ENCODE data around the gene MORN5.
A peak's percentile ranks its signal among the peaks of the same experiment; 100 is the strongest.

The MORN5 gene

GRCh38 chr9:122131401-122132001 is 28.2 kb upstream of the MORN5 start:
- Histone ChIP-seq H3K4me1 (no peaks in the 10 kb centered on the region), H3K4me2 (ENCODE audit: low read length) (no peak overlapping the region), H3K4me3 (ENCODE audit: low read depth, low read length) (no peak overlapping the region), H2AFZ (peak overlapping the region; percentile 28), H3K9ac (no peak overlapping the region), H3K36me3 (ENCODE audit: control insufficient read depth, insufficient read depth, low read length) (no peaks in the 10 kb centered on the region), H3K79me2 (no peaks in the 10 kb centered on the region), H3K27ac (no peak overlapping the region), H3K9me3 (ENCODE audit: control insufficient read depth, low read length) (no peaks in the 10 kb centered on the region), H3K27me3 (ENCODE audit: control insufficient read depth, insufficient read depth, low read length) (no peaks in the 10 kb centered on the region)
- TF ChIP-seq, protein P1, sequence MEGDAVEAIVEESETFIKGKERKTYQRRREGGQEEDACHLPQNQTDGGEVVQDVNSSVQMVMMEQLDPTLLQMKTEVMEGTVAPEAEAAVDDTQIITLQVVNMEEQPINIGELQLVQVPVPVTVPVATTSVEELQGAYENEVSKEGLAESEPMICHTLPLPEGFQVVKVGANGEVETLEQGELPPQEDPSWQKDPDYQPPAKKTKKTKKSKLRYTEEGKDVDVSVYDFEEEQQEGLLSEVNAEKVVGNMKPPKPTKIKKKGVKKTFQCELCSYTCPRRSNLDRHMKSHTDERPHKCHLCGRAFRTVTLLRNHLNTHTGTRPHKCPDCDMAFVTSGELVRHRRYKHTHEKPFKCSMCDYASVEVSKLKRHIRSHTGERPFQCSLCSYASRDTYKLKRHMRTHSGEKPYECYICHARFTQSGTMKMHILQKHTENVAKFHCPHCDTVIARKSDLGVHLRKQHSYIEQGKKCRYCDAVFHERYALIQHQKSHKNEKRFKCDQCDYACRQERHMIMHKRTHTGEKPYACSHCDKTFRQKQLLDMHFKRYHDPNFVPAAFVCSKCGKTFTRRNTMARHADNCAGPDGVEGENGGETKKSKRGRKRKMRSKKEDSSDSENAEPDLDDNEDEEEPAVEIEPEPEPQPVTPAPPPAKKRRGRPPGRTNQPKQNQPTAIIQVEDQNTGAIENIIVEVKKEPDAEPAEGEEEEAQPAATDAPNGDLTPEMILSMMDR (IDR thresholded peaks at IDR 0.05): no peak

DNA sequence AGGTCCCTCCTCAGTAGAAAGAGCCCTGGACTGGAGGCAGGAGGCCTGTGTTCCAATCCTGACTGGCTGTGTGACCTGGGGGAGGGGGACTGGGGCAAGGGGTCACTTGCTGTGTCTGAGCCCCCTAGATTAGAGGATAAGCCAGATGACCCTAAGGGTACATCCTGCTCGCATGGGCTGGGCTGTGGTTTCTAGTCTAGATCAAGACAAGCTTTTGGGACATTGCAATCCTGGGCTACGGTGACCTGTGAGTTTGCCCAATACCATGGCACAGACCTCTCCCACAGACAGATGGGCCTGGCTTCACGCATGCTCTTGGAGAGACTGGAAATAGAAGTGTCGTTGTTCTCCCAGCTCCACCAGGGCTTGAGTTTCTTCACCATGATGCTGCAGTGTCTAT is 27.2 kb upstream of the MORN5 start:
- TF ChIP-seq, protein P1 (IDR thresholded peaks at IDR 0.05): no peak
- no peak overlapping the region for H3K9ac ChIP-seq
- no peak overlapping the region for H3K27ac ChIP-seq
- H2AFZ ChIP-seq: no peak overlapping the region
- no peaks in the 10 kb centered on the region for H3K79me2 ChIP-seq
- H3K36me3 ChIP-seq (ENCODE audit: control insufficient read depth, insufficient read depth, low read length): no peaks in the 10 kb centered on the region
- H3K4me3 ChIP-seq (ENCODE audit: low read depth, low read length): no peak overlapping the region
- H3K27me3 ChIP-seq (ENCODE audit: control insufficient read depth, insufficient read depth, low read length): no peaks in the 10 kb centered on the region
- no peaks in the 10 kb centered on the region for H3K9me3 ChIP-seq (ENCODE audit: control insufficient read depth, low read length)
- H3K4me2 ChIP-seq (ENCODE audit: low read length): no peak overlapping the region
- no peaks in the 10 kb centered on the region for H3K4me1 ChIP-seq

DNA sequence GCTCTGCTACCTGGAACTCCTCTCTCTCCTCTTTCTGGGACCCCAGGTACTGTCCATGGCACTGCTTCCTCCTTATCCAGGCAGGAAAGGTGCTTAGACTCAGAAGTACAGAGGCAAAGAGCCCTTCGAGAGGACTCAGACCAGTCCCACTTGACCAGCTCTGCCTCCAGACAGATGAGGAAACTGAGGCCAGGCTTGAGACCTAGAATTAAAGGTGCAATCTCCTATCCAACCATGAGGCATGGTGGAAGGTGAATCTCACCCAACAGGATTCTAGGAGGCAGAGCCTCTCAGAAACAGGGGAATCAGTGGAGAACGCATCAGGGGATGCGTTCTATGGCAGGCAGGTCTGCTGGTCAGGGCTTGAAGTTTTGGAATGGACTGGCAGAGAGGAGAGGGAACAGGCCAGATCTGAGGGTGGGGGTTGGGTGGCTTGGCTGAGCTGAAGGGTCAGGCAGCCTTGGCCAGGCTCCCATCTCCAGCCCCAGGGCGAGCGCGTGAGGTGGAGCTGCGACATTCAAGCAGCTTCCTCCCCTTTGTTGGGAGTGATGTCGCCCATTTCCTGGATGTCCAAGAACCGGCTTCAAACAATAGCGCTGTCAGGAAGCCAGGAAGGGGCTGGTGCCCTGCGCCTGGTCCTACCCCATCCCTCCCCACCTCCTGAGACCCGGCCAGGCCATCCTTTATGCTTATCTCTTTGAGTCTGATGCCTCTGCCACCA is 26.3 kb upstream of the MORN5 start:
- Histone ChIP-seq H3K9ac (no peak overlapping the region), H3K4me3 (ENCODE audit: low read depth, low read length) (no peak overlapping the region), H3K4me1 (no peaks in the 10 kb centered on the region), H2AFZ (no peak overlapping the region), H3K4me2 (ENCODE audit: low read length) (no peak overlapping the region), H3K36me3 (ENCODE audit: control insufficient read depth, insufficient read depth, low read length) (no peaks in the 10 kb centered on the region), H3K79me2 (no peaks in the 10 kb centered on the region), H3K27me3 (ENCODE audit: control insufficient read depth, insufficient read depth, low read length) (no peaks in the 10 kb centered on the region), H3K27ac (peak overlapping the region; percentile 29), H3K9me3 (ENCODE audit: control insufficient read depth, low read length) (no peaks in the 10 kb centered on the region)
- TF ChIP-seq, protein P1 (IDR thresholded peaks at IDR 0.05): no peak

DNA sequence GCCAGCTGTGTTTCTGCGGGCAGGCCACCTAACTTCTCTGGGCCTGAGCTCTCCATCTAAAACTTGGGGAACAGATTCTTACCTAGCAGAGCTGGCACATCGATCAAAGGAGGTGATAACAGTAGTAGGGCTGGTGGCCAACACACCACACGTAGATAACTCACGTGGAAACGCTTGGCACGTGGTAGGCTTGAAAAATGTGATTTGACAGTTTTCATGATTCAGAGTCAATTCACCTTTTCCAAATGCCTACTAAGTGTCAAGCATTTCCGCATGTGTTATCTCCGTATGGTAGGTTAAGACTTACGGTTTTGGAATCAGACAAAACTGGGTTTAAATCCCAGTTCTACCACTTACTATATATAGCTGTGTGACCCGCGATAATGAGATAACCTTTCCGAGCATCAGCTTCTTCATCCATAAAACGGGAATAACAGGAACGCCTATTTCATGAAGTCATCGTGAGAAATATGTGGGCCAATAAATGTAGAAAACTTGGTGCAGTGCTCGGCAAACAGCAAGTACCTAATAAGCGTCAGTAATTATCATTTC is 25.6 kb upstream of the MORN5 start:
- Histone ChIP-seq H3K27ac (peak overlapping the region; percentile 29), H3K27me3 (ENCODE audit: control insufficient read depth, insufficient read depth, low read length) (no peaks in the 10 kb centered on the region), H3K4me1 (no peaks in the 10 kb centered on the region), H3K4me3 (ENCODE audit: low read depth, low read length) (no peak overlapping the region), H3K36me3 (ENCODE audit: control insufficient read depth, insufficient read depth, low read length) (no peaks in the 10 kb centered on the region), H2AFZ (no peak overlapping the region), H3K4me2 (ENCODE audit: low read length) (no peak overlapping the region), H3K79me2 (no peaks in the 10 kb centered on the region), H3K9me3 (ENCODE audit: control insufficient read depth, low read length) (no peaks in the 10 kb centered on the region), H3K9ac (no peak overlapping the region)
- TF ChIP-seq, protein P1 (IDR thresholded peaks at IDR 0.05): no peak
